ENCODE data around the gene RBM10.
"Not testable (repeated sequence)": the region's sequence is repeated elsewhere in the genome, so short reads cannot be mapped to it uniquely, and the experiment has no call there.

Gene RBM10

GRCh38 chrX:47144626-47145394, at the start of gene RBM10, which contains the start of gene NDUFB11:
Gene RBM10 (plus strand): TSS chrX:47145221. CDS start chrX:47147482, 2,261 bp downstream.
Gene NDUFB11 (minus strand): TSS chrX:47144702. CDS start chrX:47144679, 23 bp downstream.
- Histone ChIP-seq H3K27ac (peak within 1 kb of the TSS; percentile 72), H3K36me3 (replicated peaks) (peaks cover 4% of the 10 kb centered on the region), H3K4me3 (ENCODE audit: low read depth, low read length) (peak within 1 kb of the TSS; percentile 77), H3K27me3 (replicated peaks) (no peaks in the 10 kb centered on the region)
- TF ChIP-seq CTCF (IDR thresholded peaks at IDR 0.05; ENCODE audit: low read depth, low read length, missing control alignments), result peak; percentile 72
- in situ Hi-C loops (cut with HindIII; ENCODE audit: low pct_ligation_motif_present, low sequenced_read_pairs), result no loop called here
- peak; percentile 94 for DNase-seq

- no peak for TF ChIP-seq CTCF (IDR thresholded peaks at IDR 0.05; ENCODE audit: low read depth, low read length, missing control alignments)
- H3K36me3 ChIP-seq (replicated peaks), result no peaks in the 10 kb centered on the region
- no peak for DNase-seq
- no peaks in the 10 kb centered on the region for H3K27me3 ChIP-seq (replicated peaks)
- no peak overlapping the region for H3K27ac ChIP-seq
- no peak overlapping the region for H3K4me3 ChIP-seq (ENCODE audit: low read depth, low read length)
- in situ Hi-C loops (cut with HindIII; ENCODE audit: low pct_ligation_motif_present, low sequenced_read_pairs), result no loop called here
These were observed 48.0 kb upstream of the RBM10 start for GRCh38 chrX:47097018-47097417.

GRCh38 chrX:47098338-47099094, 46.5 kb upstream of the RBM10 start:
- Histone ChIP-seq H3K4me3 (ENCODE audit: low read depth, low read length) (no peak overlapping the region), H3K36me3 (replicated peaks) (no peaks in the 10 kb centered on the region), H3K27me3 (replicated peaks) (no peaks in the 10 kb centered on the region), H3K27ac (no peak overlapping the region)
- TF ChIP-seq CTCF (IDR thresholded peaks at IDR 0.05; ENCODE audit: low read depth, low read length, missing control alignments), result no peak
- in situ Hi-C loops (cut with HindIII; ENCODE audit: low pct_ligation_motif_present, low sequenced_read_pairs), result no loop called here
- no peak for DNase-seq

- no peaks in the 10 kb centered on the region for H3K27me3 ChIP-seq (replicated peaks)
- DNase-seq, result no peak
- in situ Hi-C loops (cut with HindIII; ENCODE audit: low pct_ligation_motif_present, low sequenced_read_pairs), result no loop called here
- no peaks in the 10 kb centered on the region for H3K36me3 ChIP-seq (replicated peaks)
- H3K27ac ChIP-seq, result no peak overlapping the region
- no peak overlapping the region for H3K4me3 ChIP-seq (ENCODE audit: low read depth, low read length)
- no peak for TF ChIP-seq CTCF (IDR thresholded peaks at IDR 0.05; ENCODE audit: low read depth, low read length, missing control alignments)
These were observed 43.8 kb upstream of the RBM10 start for GRCh38 chrX:47101206-47101605.

- in situ Hi-C loops (cut with HindIII; ENCODE audit: low pct_ligation_motif_present, low sequenced_read_pairs); DNase-seq: not testable (repeated sequence)
These were observed 33.9 kb upstream of the RBM10 start for GRCh38 chrX:47110936-47111615.

More at GRCh38 chrX:47110936-47111615, 33.9 kb upstream of the RBM10 start:
- H3K27me3 ChIP-seq (replicated peaks); H3K4me3 ChIP-seq (ENCODE audit: low read depth, low read length); H3K27ac ChIP-seq; H3K36me3 ChIP-seq (replicated peaks): not testable (repeated sequence)

Data from brain microvascular endothelial cell (primary cell).